B cell (primary cell): ENCODE measurements around the gene ITGB4.

Experiments
- EZH2 ChIP-seq: IDR thresholded peaks from 2 replicates; pipeline ENCODE4 v1.6.1; 2012; ENCODE audit warnings: borderline replicate concordance, low read depth, mild to moderate bottlenecking, moderate library complexity, low read length; ENCODE audit not compliant: insufficient read depth, poor library complexity, severe bottlenecking
- TF ChIP-seq, protein P1 (sequence below): fragments of 200-600 bp; IDR thresholded peaks from one replicate; pipeline ENCODE4 v1.8.0; 2022; ENCODE audit warnings: antibody characterized with exemption, mild to moderate bottlenecking

DNA sequence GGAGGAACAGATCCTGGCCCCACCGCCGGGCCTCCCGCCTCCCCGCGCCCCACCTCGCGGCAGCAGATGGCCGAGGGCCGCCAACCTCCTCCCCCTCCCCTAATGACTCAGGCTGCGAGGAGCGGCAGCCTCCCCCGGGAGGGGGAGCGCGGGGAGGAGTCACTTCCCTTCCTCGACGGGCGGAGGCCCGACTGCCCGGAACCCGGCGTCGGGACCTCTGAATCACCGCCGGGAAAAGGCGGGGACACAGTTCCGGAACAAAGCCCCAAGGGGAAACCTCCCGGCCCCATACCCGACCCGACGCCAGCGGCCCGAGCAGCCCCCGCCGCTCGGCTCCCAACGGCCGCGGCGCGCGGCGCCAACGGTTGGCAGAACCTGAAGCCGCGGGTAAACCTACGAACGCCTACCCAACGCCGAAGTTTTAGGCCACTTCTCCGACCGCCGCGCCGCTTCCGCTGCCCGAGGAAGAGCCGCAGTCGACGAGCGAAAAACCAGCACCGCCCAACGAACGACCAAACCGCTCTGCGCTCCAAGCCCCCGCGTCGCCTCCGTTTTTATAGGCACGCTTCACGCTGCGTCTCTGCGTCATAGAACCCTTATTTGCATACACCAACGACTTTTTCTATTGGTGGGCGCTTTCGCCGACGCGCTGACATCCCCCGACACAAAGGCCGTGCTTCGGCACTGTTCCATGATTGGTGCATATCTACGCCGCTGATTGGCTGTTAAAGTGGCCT lies 58.2 kb downstream of the ITGB4 start:
- TF ChIP-seq, protein P1, sequence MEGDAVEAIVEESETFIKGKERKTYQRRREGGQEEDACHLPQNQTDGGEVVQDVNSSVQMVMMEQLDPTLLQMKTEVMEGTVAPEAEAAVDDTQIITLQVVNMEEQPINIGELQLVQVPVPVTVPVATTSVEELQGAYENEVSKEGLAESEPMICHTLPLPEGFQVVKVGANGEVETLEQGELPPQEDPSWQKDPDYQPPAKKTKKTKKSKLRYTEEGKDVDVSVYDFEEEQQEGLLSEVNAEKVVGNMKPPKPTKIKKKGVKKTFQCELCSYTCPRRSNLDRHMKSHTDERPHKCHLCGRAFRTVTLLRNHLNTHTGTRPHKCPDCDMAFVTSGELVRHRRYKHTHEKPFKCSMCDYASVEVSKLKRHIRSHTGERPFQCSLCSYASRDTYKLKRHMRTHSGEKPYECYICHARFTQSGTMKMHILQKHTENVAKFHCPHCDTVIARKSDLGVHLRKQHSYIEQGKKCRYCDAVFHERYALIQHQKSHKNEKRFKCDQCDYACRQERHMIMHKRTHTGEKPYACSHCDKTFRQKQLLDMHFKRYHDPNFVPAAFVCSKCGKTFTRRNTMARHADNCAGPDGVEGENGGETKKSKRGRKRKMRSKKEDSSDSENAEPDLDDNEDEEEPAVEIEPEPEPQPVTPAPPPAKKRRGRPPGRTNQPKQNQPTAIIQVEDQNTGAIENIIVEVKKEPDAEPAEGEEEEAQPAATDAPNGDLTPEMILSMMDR = no peak
- TF ChIP-seq EZH2 = no peak
